SK-N-MC (cell line): ENCODE results near the gene GALNT6.

Source experiments
- DNase-seq: peaks from one replicate; pipeline ENCODE4 v3.0.0-alpha.2; 2011; ENCODE audit warnings: low read depth, low spot score
- H3K27ac ChIP-seq: fragments of 200-600 bp; sonication (generic); 2 replicates; pipeline ENCODE4 v1.5.1; 2016; ENCODE audit warnings: mixed run types
- H3K36me3 ChIP-seq: fragments of 200-600 bp; sonication (generic); 2 replicates; pipeline ENCODE4 v1.6.1; 2017; ENCODE audit warnings: antibody characterized with exemption, low read length, mixed read lengths; ENCODE audit not compliant: insufficient read depth
- H3K4me3 ChIP-seq: fragments of 200-600 bp; sonication (generic); 2 replicates; pipeline ENCODE4 v1.5.1; 2016
- H3K9ac ChIP-seq: fragments of 200-600 bp; sonication (generic); 2 replicates; pipeline ENCODE4 v1.8.0; 2017; ENCODE audit warnings: mixed run types, mixed read lengths; ENCODE audit not compliant: insufficient read length
- H3K9me3 ChIP-seq: fragments of 200-600 bp; sonication (generic); 2 replicates; pipeline ENCODE4 v1.6.1; 2017; ENCODE audit warnings: low read depth, mild to moderate bottlenecking, antibody characterized with exemption, low read length, moderate library complexity, mixed read lengths
- EZH2 ChIP-seq: fragments of 200-600 bp; sonication (generic); IDR thresholded peaks from one replicate; pipeline ENCODE4 v1.6.1; 2017; ENCODE audit warnings: antibody characterized with exemption
- FOXP2 ChIP-seq: optimal IDR thresholded peaks from 2 replicates; pipeline ENCODE3; 2011; ENCODE audit warnings: mild to moderate bottlenecking, moderate library complexity; ENCODE audit not compliant: insufficient read depth; ENCODE audit errors: extremely low read length, control extremely low read depth
- POLR2AphosphoS5 ChIP-seq: IDR thresholded peaks from 2 replicates; pipeline ENCODE4 v1.6.1; 2012; ENCODE audit warnings: mild to moderate bottlenecking, low read depth, low read length, borderline replicate concordance

The GALNT6 gene

DNA sequence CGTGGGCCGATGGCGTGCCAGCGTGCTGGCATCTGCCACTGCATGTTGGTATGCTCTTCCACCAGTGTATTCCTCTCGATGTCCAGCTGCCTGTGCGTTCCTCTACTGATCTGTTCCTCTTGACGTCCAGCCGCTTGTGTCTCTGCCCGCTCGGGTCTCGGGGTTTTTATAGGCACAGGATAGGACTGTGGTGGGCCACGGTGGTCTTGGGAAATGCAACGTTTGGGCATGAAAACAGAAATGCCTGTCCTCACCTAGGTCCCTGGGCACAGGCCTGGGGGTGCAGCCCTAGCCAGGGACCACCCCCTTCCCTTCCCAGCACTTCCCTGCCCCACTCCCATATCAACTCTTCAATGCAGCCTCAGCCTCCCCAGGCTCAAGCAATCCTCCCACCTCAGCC, 10.3 kb upstream of the GALNT6 start:
- no peak for DNase-seq
- H3K4me3 ChIP-seq, result no peak overlapping the region
- no peaks in the 10 kb centered on the region for H3K36me3 ChIP-seq
- H3K27ac ChIP-seq, result no peak overlapping the region
- no peak overlapping the region for H3K9ac ChIP-seq
- no peaks in the 10 kb centered on the region for H3K9me3 ChIP-seq
- TF ChIP-seq FOXP2 (no peak), EZH2 (no peak), POLR2AphosphoS5 (no peak)

DNA sequence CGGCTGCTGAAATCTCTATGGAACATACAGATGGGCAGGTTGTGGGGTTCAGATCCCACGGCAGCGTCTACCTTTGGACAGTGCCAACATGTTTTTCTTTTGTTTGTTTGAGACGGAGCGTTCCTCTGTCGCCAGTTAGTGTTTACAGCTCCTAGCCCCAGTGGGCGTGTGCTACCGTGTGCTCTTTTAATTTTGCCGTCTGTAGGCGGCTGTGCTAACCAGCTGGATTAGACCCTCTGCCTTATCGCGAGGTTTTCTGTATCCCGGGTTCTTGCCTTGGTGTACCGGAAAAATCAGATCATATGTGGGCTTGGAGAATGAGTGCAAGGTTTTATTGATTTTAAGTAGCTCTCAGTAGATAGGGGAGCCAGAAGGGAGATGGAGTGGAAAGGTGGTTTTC, 9.8 kb upstream of the GALNT6 start:
- Histone ChIP-seq H3K9ac (no peak overlapping the region), H3K9me3 (no peaks in the 10 kb centered on the region), H3K36me3 (no peaks in the 10 kb centered on the region), H3K27ac (no peak overlapping the region), H3K4me3 (no peak overlapping the region)
- no peak for TF ChIP-seq FOXP2
- TF ChIP-seq POLR2AphosphoS5, result no peak
- no peak for TF ChIP-seq EZH2
- DNase-seq, result no peak

DNA sequence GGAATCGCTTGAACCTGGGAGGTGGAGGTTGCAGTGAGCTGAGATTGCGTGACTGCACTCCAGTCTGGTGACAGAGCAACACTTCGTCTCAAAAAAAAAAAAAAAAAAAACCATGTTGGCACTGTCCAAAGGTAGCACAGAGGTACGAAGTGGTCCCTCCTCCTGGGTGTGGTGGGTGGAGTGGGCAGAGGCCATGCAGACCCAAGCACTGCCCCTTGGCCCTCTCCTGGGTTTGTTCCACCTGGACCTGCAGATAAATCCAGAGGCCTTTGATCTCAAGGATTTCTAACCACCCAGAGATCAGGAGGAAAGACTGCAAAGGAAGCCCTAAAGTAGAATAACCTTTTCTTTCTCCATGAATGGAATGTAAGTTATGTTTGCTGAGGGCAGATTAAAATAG, 8.7 kb upstream of the GALNT6 start:
- Histone ChIP-seq H3K9me3 (no peaks in the 10 kb centered on the region), H3K36me3 (no peaks in the 10 kb centered on the region), H3K27ac (no peak overlapping the region), H3K4me3 (no peak overlapping the region), H3K9ac (no peak overlapping the region)
- no peak for DNase-seq
- TF ChIP-seq EZH2, result no peak
- TF ChIP-seq POLR2AphosphoS5, result no peak
- no peak for TF ChIP-seq FOXP2

DNA sequence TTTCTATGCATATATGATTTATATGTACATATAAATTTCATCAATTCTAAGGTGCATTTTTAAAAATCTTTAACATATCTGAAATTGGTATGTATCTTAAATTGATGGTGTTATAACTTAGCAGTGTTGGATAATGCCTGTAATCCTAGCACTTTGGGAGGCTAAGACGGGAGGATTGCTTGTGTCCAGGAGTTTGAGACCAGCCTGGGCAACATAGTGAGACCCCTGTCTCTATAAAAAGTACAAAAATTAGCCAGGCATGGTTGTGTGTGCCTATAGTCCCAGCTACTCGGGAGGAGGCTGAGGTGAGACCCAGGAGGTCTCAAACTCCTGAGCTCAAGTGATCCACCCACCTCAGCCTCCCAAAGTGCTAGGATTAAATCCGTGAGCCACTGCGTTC, 6.5 kb upstream of the GALNT6 start:
- Histone ChIP-seq H3K36me3 (no peaks in the 10 kb centered on the region), H3K27ac (peak overlapping the region; percentile 80), H3K9ac (no peak overlapping the region), H3K4me3 (no peak overlapping the region), H3K9me3 (no peaks in the 10 kb centered on the region)
- no peak for DNase-seq
- TF ChIP-seq EZH2, result no peak
- no peak for TF ChIP-seq FOXP2
- TF ChIP-seq POLR2AphosphoS5, result no peak

DNA sequence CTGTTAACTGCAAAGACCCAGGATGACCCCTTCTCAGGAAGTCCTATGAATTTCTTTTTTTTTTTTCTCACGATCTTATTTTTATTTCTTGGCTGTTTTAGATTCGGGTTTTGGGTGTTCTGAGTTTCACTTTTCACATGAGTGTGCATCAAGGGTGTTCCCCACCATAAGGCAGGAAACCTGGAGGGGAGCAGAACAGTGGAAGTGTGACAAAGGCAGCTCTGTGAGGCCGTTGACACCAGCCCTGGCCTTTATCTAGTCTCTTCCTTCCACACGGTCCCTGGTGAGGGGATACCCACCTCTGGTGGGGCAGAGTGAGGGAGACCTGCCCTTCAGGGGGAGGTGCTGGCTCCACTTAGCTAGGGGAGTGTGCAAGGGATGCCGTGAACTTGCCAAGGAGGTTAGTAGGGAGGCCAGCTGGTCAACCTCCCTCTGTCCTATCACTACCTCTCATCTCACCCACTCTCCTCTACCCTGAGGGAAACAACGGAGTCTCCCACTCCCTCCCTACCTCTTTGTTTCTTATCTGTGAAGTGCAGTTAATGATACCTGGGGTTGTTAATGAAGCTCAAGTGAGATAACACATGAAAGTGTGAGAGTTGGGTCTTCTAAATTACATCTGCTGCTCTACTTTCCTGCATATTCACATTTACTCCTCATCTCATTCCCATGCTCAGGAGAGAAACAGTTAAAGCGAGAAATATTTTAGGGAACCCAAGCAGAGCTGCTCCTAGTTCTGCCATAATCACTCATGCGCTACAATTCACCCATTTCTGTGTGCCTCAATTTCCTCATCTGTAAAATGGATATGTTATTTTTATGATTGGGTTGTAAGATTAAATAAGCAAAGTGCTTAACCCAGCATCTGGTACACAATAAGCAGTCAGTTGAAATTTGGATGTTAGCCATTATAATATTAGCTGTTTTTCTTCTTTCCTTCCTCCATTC, 4.4 kb upstream of the GALNT6 start:
- no peak overlapping the region for H3K4me3 ChIP-seq
- DNase-seq, result no peak
- TF ChIP-seq EZH2, result no peak
- no peak for TF ChIP-seq FOXP2
- TF ChIP-seq POLR2AphosphoS5, result no peak
- H3K27ac ChIP-seq, result no peak overlapping the region
- no peaks in the 10 kb centered on the region for H3K36me3 ChIP-seq
- no peaks in the 10 kb centered on the region for H3K9me3 ChIP-seq
- no peak overlapping the region for H3K9ac ChIP-seq

DNA sequence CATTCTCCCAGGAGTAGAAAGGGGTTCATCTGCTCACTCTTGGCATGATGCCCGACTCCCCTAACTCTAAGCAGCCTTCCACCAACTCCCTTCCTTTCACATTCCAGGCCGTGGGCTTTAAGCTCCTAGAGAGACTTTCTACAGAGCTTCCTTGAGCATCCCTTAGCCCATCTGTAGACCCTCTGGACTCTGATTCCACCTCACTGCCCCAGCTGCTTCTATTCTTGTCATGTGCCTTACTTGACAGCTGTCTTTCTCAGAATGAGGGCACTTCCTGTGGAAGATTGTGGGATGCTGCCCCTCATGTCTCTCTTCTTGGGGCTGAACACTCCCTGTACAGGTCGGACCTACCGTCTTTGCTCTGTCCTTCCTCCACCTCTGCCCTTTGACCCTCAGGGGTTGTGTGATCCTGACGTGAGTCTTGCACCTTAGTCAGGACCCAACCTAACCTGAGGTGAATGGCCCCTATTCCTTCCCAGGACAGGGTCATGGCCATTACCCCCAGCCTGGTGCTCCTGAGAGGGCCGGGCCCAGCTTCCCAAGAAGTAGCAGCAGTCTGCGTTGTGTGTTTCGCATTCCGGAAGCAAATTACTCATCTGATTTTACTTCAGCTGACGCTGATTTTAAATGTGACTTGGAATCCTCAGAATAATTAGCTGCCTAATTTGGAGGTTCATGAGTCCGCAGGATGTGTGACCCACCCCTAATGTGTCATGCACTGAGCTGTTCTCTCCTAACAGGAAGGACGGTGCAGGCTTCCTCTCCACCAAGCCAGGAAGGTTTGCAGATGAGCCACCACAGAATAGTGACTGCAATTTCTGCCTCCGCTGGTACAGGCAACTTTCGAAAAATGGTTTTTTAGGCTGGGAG, 2.7 kb upstream of the GALNT6 start:
- TF ChIP-seq EZH2 (no peak), FOXP2 (no peak), POLR2AphosphoS5 (no peak)
- H3K9ac ChIP-seq, result no peak overlapping the region
- no peak for DNase-seq
- H3K9me3 ChIP-seq, result no peaks in the 10 kb centered on the region
- H3K4me3 ChIP-seq, result no peak overlapping the region
- H3K36me3 ChIP-seq, result no peaks in the 10 kb centered on the region
- H3K27ac ChIP-seq, result no peak overlapping the region

DNA sequence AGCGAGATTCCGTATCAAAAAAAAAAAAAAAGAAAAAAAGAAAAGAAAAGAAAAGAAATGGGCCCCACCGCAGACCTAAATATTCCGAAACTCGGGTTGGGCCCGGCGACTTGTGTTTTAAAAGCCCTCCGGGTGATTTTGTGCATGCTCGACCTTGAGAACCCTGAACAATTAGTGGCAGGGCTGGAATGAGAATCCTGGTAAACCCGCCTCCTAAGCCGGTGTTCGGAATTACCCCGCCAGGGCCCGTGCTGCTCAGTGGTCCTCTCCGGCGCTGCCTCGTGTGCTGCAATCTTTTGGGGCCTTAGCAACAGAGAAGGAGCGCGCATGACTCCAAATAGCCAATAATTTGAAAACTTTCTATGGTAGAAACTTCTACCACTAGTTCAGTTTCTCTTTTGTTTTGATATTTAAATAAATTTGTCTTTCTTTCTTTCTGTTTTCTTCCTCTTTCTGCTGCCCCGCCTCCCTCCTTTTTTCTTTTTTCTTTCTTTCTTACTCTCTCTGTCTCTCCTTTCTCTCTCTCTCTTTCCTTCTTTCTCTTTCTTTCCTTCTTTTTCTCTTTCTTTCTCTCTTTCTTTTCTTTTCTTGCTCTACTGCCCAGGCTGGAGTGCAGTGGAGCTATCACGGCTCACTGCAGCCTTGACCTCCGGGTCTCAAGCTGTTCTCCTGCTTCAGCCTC, 1.5 kb upstream of the GALNT6 start:
- DNase-seq, result no peak

DNA sequence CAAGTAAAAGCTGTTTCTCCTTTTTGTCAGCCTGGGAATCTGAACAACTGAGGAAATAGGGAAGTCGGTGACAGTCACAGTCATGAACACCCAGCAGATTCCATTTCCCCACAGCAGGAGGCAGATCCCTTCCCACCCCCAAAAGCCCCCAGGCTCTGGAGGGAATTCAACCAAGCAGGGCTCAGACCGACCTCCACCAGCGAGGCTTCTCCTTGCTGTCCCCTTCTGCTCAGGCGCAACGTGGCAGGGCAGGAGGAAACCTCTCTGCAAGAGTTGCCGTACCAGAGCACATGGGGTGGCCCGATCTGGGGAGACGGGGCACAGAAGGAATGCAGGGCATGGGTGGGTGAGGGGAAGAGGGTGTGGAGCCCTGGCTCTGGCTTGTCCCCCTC, 319 bp downstream of the GALNT6 start:
- H3K9ac ChIP-seq, result peak overlapping the region; percentile 44
- H3K27ac ChIP-seq, result no peak overlapping the region
- no peaks in the 10 kb centered on the region for H3K36me3 ChIP-seq
- peak overlapping the region; percentile 86 for H3K4me3 ChIP-seq
- TF ChIP-seq EZH2 (no peak), FOXP2 (no peak), POLR2AphosphoS5 (no peak)
- H3K9me3 ChIP-seq, result no peaks in the 10 kb centered on the region
- DNase-seq, result no peak

More for the DNA sequence above, 1.5 kb upstream of the GALNT6 start:
- Histone ChIP-seq H3K4me3 (no peak overlapping the region), H3K27ac (no peak overlapping the region), H3K9me3 (no peaks in the 10 kb centered on the region), H3K9ac (no peak overlapping the region), H3K36me3 (no peaks in the 10 kb centered on the region)
- no peak for TF ChIP-seq POLR2AphosphoS5
- no peak for TF ChIP-seq FOXP2
- no peak for TF ChIP-seq EZH2
